Pancreas (tissue), 10 donors: ENCODE measurements around the gene DHCR24. TPM values are rescaled to one million over a fixed set of nuclear protein-coding genes. Genes with fewer than 3 reads are reported as not detected.

ENCODE experiments used
- ATAC-seq, 4 donors: fragments of 200-7000 bp; cut with Tn5 transposase; one replicate each; pipeline versions ENCODE4 v1.8.0 to v1.9.1; 2020; ENCODE audit warnings: mild to moderate bottlenecking in 4 of 4, moderate library complexity in 4 of 4
- DNase-seq, 6 donors: peaks; one replicate each; pipeline ENCODE4 v3.0.0-alpha.2; 2020
- FAIRE-seq: peaks from 2 replicates; lab custom pipeline; 2012; peaks lifted over from hg19 to GRCh38; lab: Jason Lieb, UNC
- H3K27ac ChIP-seq, 4 donors: fragments of 200-600 bp; sonication (generic); 1 replicate in 3 of 4; 2 replicates in 1 of 4; pipeline versions ENCODE4 v1.5.0 to v1.8.0; 2020
- H3K27me3 ChIP-seq, 4 donors: fragments of 200-600 bp; one replicate each; pipeline ENCODE4 v1.8.0; 2021
- H3K36me3 ChIP-seq, 3 donors: fragments of 200-600 bp; sonication (generic) in 1 of 3; one replicate each; pipeline versions ENCODE4 v1.5.0 to v1.8.0; 2020 to 2021
- H3K4me1 ChIP-seq, 3 donors: fragments of 200-600 bp; one replicate each; pipeline ENCODE4 v1.8.0; 2021
- H3K4me3 ChIP-seq, 4 donors: fragments of 200-600 bp; sonication (generic) in 2 of 4; one replicate each; pipeline versions ENCODE4 v1.5.0 to v1.8.0; 2020 to 2021
- H3K9me3 ChIP-seq, 4 donors: fragments of 200-600 bp; one replicate each; pipeline ENCODE4 v1.8.0; 2021
- CTCF ChIP-seq, 4 donors: fragments of 200-600 bp; sonication (generic) in 3 of 4; IDR thresholded peaks; one replicate each; pipeline versions ENCODE4 v1.5.0 to v1.8.0; 2021; ENCODE audit warnings: antibody characterized with exemption in 4 of 4
- WGBS, 2 donors: extraction: QIAGEN DNeasy Blood & Tissue Kit; methylation state at CpG; one replicate each; pipeline ENCODE4 v1.1.7; 2013; 5-methylcytosine and 5-hydroxymethylcytosine counted together
- intact Hi-C, 3 donors: fragments of 100-400 bp; cut with DNase I; formaldehyde crosslinking; loops; one replicate each; pipeline versions ENCODE4 v1.11.1 to v1.14.2; 2022
- polyA plus RNA-seq, 2 donors: library from polyadenylated mRNA; stranded (reverse); fragments of 200-250 nt; gene quantifications; one replicate each; pipeline ENCODE4 v1.2.3, GENCODE V29; 2013
- total RNA-seq, 6 donors: library from RNA; stranded (reverse); fragmentation: NEBNext Ultra II Directional in 4 of 6; extraction: Animal tissue kit (Norgen Biotek cat#: 25700) in 4 of 6; gene quantifications; one replicate each; pipeline versions ENCODE4 v1.2.1 to v1.2.4, GENCODE V29; 2021 to 2023
- donor health status: healthy with polysubstance abuse.
- donor health status: DM: no; HTN: no; CAD: no; lungs with moderate emphysema.
- donor health status: DM: no; HTN: no; CAD: no.
- donor health status: control.
- donor health status: control.
- donor health status: Bipolar disorder and iron deficiency.
- donor health status: DM: yes; HTN: yes; CAD: no.
- donor health status: DM: no; HTN: no; CAD: no.
- donor health status: DM: no; HTN: no; CAD: no.
- donor health status: DM: yes; HTN: yes; CAD: no.

DHCR24 gene
- total and polyA plus RNA-seq, 8 donors = 10.6 to 64.7 (median 23.6) TPM

GRCh38 chr1:54853096-54853792 is 33.8 kb downstream of the DHCR24 start:
- WGBS, 2 donors = 94 to 95% methylated on average over 9 of the region's 9 CpGs
- intact Hi-C loops = no loop called here
- Histone ChIP-seq H3K27ac (no peak overlapping the region), H3K27me3 (no peaks in the 10 kb centered on the region), H3K9me3 (no peaks in the 10 kb centered on the region), H3K36me3 (peaks cover 0 to 30% (median 6%) of the 10 kb centered on the region in 3 donors), H3K4me1 (no peaks in the 10 kb centered on the region), H3K4me3 (no peak overlapping the region)
- ATAC-seq (no peak), FAIRE-seq (no peak), DNase-seq (no peak)
- no peak for TF ChIP-seq CTCF (IDR thresholded peaks at IDR 0.05)

- Histone ChIP-seq H3K4me3 (no peak overlapping the region), H3K9me3 (no peaks in the 10 kb centered on the region), H3K4me1 (no peaks in the 10 kb centered on the region), H3K27ac (no peak overlapping the region), H3K27me3 (no peaks in the 10 kb centered on the region), H3K36me3 (peaks cover 0 to 30% (median 6%) of the 10 kb centered on the region in 3 donors)
- no peak for ATAC-seq
- WGBS, 2 donors = 85 to 87% methylated on average over 17 of the region's 17 CpGs
- DNase-seq = no peak
- FAIRE-seq = no peak
- TF ChIP-seq CTCF (IDR thresholded peaks at IDR 0.05) = no peak
- intact Hi-C loops = no loop called here
These were observed 35.0 kb downstream of the DHCR24 start for GRCh38 chr1:54851936-54852524.

GRCh38 chr1:54851406-54851805 is 35.6 kb downstream of the DHCR24 start:
- intact Hi-C loops = no loop called here

GRCh38 chr1:54850737-54851136 is 36.3 kb downstream of the DHCR24 start:
- H3K27ac ChIP-seq = no peak overlapping the region
- H3K4me1 ChIP-seq = no peaks in the 10 kb centered on the region
- no peak overlapping the region for H3K4me3 ChIP-seq
- WGBS, 2 donors = 89 to 94% methylated on average over 9 of the region's 9 CpGs
- peaks cover 0 to 30% (median 6%) of the 10 kb centered on the region in 3 donors for H3K36me3 ChIP-seq
- DNase-seq (no peak), ATAC-seq (peak in 3 of 4 donors; percentile 20 to 67 (median 51)), FAIRE-seq (no peak)
- H3K9me3 ChIP-seq = no peaks in the 10 kb centered on the region
- H3K27me3 ChIP-seq = no peaks in the 10 kb centered on the region
- intact Hi-C loops = no loop called here
- TF ChIP-seq CTCF (IDR thresholded peaks at IDR 0.05) = no peak

More at GRCh38 chr1:54851406-54851805, 35.6 kb downstream of the DHCR24 start:
- FAIRE-seq (no peak), ATAC-seq (no peak), DNase-seq (no peak)
- WGBS, 2 donors = 95 to 96% methylated on average over 9 of the region's 9 CpGs
- Histone ChIP-seq H3K4me3 (no peak overlapping the region), H3K4me1 (no peaks in the 10 kb centered on the region), H3K9me3 (no peaks in the 10 kb centered on the region), H3K36me3 (peaks cover 0 to 30% (median 6%) of the 10 kb centered on the region in 3 donors), H3K27me3 (no peaks in the 10 kb centered on the region), H3K27ac (no peak overlapping the region)
- no peak for TF ChIP-seq CTCF (IDR thresholded peaks at IDR 0.05)
